Sciatic nerve (tissue), 2 donors: Measurements from ENCODE around the gene LRCOL1. TPM values are rescaled to one million over a fixed set of nuclear protein-coding genes. Genes with fewer than 3 reads are reported as not detected.

Experiments used
- ATAC-seq: fragments of 200-7000 bp; cut with Tn5 transposase; one replicate; pipeline ENCODE4 v1.9.1; 2020; ENCODE audit warnings: mild to moderate bottlenecking, moderate library complexity
- DNase-seq: peaks from one replicate; pipeline ENCODE4 v3.0.0-alpha.2; 2020; ENCODE audit warnings: low spot score
- intact Hi-C: fragments of 100-400 bp; cut with DNase I; formaldehyde crosslinking; loops from one replicate; pipeline ENCODE4 v1.14.2; 2022
- total RNA-seq: library from RNA; stranded (reverse); fragmentation: NEBNext Ultra II Directional; extraction: Animal tissue kit (Norgen Biotek cat#: 25700); gene quantifications from one replicate; pipeline ENCODE4 v1.2.1, GENCODE V29; 2021
- donor health status: DM: no; HTN: no; CAD: no.
- donor health status: DM: no; HTN: no; CAD: no.

LRCOL1 gene
- not detected for total RNA-seq

GRCh38 chr12:132610051-132610759 is at the start of gene LRCOL1:
Gene LRCOL1 (minus strand): TSS chr12:132610582. CDS start chr12:132606251, 4,331 bp downstream.
- intact Hi-C loops: no loop called here
- DNase-seq (no peak), ATAC-seq (peak; percentile 70)

- intact Hi-C loops: no loop called here
- no peak for DNase-seq
- no peak for ATAC-seq
Observed at GRCh38 chr12:132660052-132660451, 49.7 kb upstream of the LRCOL1 start.

- ATAC-seq (no peak), DNase-seq (no peak)
- intact Hi-C loops: no loop called here
Observed at GRCh38 chr12:132659146-132659545, 48.8 kb upstream of the LRCOL1 start.

GRCh38 chr12:132658149-132658894 is 47.9 kb upstream of the LRCOL1 start:
- intact Hi-C loops: no loop called here
- ATAC-seq: no peak
- no peak for DNase-seq

GRCh38 chr12:132657004-132657727 is 46.8 kb upstream of the LRCOL1 start:
- intact Hi-C loops: no loop called here

GRCh38 chr12:132653567-132654290 is 43.3 kb upstream of the LRCOL1 start:
- ATAC-seq (no peak), DNase-seq (no peak)
- intact Hi-C loops: no loop called here

More at GRCh38 chr12:132657004-132657727, 46.8 kb upstream of the LRCOL1 start:
- no peak for ATAC-seq
- DNase-seq: no peak

GRCh38 chr12:132651444-132652100 is 41.2 kb upstream of the LRCOL1 start:
- DNase-seq: no peak
- intact Hi-C loops: no loop called here

GRCh38 chr12:132649226-132649945 is 39.0 kb upstream of the LRCOL1 start:
- DNase-seq: no peak
- no peak for ATAC-seq
- intact Hi-C loops: no loop called here

More at GRCh38 chr12:132651444-132652100, 41.2 kb upstream of the LRCOL1 start:
- ATAC-seq: no peak

GRCh38 chr12:132648616-132649225 is 38.3 kb upstream of the LRCOL1 start:
- DNase-seq (no peak), ATAC-seq (no peak)
- intact Hi-C loops: no loop called here

GRCh38 chr12:132647858-132648257 is 37.5 kb upstream of the LRCOL1 start:
- DNase-seq (no peak), ATAC-seq (no peak)
- intact Hi-C loops: no loop called here

GRCh38 chr12:132646850-132647249 is 36.5 kb upstream of the LRCOL1 start:
- intact Hi-C loops: no loop called here
- DNase-seq: no peak
- no peak for ATAC-seq

GRCh38 chr12:132642846-132643835 is 32.8 kb upstream of the LRCOL1 start:
- no peak for DNase-seq
- ATAC-seq: no peak
- intact Hi-C loops: no loop called here

- intact Hi-C loops: no loop called here
- ATAC-seq (no peak), DNase-seq (no peak)
Observed at GRCh38 chr12:132641811-132642650, 31.6 kb upstream of the LRCOL1 start.

- intact Hi-C loops: no loop called here
- ATAC-seq: no peak
- DNase-seq: no peak
Observed at GRCh38 chr12:132640936-132641335, 30.6 kb upstream of the LRCOL1 start.

GRCh38 chr12:132639956-132640520 is 29.7 kb upstream of the LRCOL1 start:
- DNase-seq: no peak
- intact Hi-C loops: no loop called here
- ATAC-seq: no peak
